Retinal pigment epithelial cell (primary cell): ENCODE results near the gene KCNH3.

Source experiments
- DNase-seq: peaks from one replicate; pipeline ENCODE4 v3.0.0-alpha.2; 2010; ENCODE audit warnings: low read depth
- H3K4me3 ChIP-seq: 2 replicates; pipeline ENCODE4 v1.5.1; 2011; ENCODE audit warnings: mild to moderate bottlenecking, low read length, control low read depth, moderate library complexity
- TF ChIP-seq, protein P1 (sequence below): conservative IDR thresholded peaks from 2 replicates; pipeline ENCODE4 v1.5.1; 2011; ENCODE audit warnings: low read depth, low read length, control low read depth, inconsistent platforms

The KCNH3 gene

DNA sequence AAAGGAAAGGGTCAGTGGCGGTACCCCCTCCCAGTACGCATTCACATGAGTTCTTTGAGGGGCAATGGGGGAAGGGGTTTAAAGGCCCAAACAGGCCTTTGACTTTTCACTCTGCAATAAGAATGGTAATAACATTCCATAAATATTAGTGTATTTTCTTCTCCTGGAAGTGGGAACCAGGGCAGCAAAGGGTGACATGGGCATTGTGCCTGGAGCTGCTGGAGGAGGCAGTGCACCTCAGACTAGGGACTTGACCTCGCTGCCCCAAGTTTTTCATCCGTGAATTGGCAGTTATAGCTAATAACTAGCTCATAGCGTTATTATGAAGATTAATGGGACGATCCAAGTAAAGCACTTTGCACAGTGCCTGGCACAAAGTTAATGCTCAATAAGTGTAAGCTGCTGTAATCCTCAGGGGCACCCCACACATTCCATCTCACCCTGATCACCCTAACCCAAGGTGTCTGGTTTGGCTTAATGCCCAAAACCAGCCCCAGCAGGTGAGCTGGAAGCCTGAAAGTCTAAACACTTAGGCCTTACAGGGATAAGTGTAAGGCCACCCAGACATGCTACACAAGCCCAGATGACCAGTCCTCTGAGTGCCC lies 2.8 kb upstream of the KCNH3 start:
- no peak for DNase-seq
- TF ChIP-seq, protein P1, sequence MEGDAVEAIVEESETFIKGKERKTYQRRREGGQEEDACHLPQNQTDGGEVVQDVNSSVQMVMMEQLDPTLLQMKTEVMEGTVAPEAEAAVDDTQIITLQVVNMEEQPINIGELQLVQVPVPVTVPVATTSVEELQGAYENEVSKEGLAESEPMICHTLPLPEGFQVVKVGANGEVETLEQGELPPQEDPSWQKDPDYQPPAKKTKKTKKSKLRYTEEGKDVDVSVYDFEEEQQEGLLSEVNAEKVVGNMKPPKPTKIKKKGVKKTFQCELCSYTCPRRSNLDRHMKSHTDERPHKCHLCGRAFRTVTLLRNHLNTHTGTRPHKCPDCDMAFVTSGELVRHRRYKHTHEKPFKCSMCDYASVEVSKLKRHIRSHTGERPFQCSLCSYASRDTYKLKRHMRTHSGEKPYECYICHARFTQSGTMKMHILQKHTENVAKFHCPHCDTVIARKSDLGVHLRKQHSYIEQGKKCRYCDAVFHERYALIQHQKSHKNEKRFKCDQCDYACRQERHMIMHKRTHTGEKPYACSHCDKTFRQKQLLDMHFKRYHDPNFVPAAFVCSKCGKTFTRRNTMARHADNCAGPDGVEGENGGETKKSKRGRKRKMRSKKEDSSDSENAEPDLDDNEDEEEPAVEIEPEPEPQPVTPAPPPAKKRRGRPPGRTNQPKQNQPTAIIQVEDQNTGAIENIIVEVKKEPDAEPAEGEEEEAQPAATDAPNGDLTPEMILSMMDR = no peak
- H3K4me3 ChIP-seq = no peak overlapping the region

DNA sequence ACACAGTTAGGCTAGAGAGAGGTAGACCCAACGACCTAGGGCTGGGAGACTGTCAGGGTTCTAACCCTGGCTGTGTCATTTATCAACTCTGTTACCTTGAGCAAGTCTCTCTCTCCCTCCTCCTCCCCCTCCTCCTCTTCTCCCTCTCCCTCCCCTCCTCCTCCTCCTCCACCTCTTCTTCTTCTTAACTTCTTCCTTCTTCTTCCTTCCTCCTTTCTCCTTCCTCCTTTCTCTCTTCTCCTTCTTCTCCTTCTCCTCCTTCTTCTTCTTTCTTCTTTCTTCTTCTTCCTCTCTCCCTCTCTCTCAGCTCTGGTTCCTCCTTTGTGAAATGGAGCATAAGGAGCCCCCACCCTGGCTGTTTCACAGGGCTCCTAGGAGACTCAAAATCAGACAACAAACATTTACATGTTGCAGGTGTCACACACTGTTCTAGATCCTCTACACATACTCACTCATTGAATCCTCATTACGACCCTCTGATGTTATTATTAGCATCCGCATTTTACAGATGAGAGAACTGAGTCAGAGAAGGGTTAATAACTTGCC lies 2.2 kb upstream of the KCNH3 start:
- TF ChIP-seq, protein P1 = no peak

DNA sequence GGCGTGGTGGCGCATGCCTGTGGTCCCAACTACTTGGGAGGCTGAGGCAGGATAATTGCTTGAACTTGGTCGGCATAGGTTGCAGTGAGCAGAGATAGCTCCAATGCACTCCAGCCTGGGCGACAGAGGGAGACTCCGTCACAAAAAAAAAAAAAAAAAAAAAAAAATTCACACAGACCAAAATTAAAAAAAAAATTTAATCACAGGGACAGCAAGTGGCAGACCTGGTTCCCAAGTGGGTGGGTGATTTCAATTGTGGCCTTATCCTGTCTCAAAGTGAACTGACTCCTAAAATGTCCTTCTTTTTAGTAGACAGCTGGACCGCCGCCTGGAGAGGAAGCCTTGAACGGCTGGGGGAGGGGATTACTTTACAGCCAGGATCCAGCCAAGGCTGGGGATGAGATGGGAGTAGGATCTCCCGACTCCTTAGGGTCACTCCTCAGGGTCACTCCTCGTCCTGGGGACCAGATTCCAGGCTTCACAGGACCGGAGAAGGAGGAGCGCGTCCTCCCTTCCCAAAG lies 1.5 kb upstream of the KCNH3 start:
- TF ChIP-seq, protein P1 = no peak
- H3K4me3 ChIP-seq = peak overlapping the region; percentile 37
- DNase-seq = no peak

More for the DNA sequence above, 2.2 kb upstream of the KCNH3 start:
- no peak overlapping the region for H3K4me3 ChIP-seq
- no peak for DNase-seq

DNA sequence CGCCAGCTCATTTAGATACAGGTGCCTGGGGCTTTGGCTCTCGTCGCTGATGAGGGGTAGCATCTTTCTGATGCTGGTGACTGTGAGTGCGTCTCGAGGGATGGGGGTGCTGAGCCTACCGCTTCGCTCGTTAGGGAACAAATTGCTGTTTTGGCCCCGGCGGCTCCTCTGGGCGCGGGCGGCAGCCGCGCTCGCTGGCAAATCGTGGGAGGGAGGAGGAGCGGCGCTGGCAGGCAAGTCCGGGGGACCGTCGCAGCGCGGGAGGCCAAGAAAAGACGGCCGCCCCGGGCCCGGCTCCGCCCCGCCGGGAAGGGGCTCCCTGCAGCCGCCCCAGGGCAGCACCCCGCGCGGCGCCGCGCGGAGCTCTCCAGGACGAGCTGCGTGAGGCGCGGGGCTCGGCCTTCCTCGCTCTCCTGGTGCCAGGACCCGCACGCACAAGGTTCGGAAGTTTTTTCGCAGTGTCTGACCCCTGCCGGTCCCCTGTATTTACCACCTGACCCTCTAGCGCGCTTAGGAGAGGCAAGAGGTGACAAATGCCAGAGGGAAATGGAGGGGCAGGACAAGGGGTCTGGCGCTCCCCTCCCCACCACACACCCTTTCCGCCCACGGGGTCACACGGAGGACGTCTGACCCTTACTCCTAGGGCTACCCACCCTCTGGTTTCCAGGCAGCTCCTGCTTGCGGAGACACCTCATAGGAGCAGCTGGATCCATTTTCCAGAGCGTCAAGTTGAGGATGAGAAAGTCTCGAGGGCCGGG lies 899 bp upstream of the KCNH3 start:
- H3K4me3 ChIP-seq = peak overlapping the region; percentile 37
- DNase-seq = no peak
- TF ChIP-seq, protein P1 = no peak

DNA sequence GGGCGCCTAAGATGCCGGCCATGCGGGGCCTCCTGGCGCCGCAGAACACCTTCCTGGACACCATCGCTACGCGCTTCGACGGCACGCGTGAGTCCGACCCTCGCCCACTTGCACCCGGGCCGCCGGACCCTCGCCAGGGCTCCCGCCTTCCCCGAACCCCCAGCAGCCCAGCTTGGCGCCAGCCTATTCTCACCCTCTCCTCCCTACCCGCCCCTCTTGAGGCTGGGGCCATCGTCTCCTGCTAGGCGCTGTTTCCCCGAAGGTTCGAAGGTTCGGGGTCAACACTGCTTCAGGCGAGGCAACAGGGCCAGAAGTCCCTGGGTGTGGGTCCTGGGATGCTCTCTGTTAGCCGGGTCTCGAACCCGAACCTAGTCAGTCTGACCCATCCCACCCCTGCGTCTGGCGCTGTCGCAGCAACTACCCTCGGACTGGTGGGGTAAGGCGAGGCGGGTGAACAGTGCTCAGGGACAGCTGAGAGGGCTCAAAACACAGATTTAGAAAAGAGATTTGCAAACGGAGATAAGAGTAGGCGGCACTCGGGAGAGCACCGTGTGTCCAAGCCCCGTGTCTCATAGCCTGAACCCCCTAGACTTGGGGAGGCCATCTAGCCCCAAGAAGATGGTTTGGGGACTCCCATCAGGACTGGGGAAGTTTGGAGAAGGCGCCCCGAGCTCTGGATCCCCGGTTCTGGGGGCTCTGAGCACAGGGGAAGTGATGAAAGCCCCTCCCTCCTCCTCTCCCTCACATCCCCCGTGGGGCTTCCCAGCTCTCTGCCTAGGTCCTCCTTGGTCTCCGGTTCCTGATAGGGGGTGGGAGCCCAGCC lies 787 bp downstream of the KCNH3 start:
- H3K4me3 ChIP-seq = no peak overlapping the region
- TF ChIP-seq, protein P1 = no peak
- DNase-seq = no peak

DNA sequence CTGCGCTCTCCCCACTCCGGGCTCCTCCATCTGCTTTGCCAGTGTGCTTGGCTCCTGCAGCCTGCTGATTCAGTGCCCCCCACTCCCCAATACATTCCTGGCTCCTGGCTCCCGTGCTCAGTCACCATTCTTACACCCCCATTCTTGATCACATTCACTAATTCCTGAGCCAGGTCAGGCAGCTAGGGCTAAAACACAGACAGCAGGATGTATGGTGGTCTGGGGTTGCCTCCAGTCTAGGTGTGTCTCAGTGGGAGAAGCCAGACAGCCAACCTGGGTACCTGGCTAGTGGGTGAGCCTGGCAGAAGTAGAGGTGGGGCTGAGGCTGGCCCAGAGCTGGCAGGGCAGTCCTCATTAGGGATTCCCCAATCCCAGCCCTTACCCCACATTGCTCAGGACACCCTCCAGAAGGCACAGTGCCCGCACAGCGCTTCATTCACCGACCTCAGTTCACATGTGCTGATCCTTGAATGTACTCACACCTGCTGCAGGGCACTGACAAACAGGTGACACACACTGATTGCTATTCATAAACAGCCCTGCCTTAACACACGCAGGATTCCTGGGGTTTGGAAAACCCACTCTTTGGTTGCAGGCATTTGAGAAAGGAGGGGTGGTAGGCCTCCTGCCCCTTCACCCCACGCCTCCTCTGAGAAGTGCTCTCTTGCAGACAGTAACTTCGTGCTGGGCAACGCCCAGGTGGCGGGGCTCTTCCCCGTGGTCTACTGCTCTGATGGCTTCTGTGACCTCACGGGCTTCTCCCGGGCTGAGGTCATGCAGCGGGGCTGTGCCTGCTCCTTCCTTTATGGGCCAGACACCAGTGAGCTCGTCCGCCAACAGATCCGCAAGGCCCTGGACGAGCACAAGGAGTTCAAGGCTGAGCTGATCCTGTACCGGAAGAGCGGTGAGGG lies 1.7 kb downstream of the KCNH3 start:
- H3K4me3 ChIP-seq = no peak overlapping the region
- TF ChIP-seq, protein P1 = no peak
- no peak for DNase-seq
